ENCODE measurements around the gene ART3.
A peak's percentile ranks its signal among the peaks of the same experiment; 100 is the strongest.
"Not testable (repeated sequence)": the region's sequence is repeated elsewhere in the genome, so short reads cannot be mapped to it uniquely, and the experiment has no call there.

Gene ART3

DNA sequence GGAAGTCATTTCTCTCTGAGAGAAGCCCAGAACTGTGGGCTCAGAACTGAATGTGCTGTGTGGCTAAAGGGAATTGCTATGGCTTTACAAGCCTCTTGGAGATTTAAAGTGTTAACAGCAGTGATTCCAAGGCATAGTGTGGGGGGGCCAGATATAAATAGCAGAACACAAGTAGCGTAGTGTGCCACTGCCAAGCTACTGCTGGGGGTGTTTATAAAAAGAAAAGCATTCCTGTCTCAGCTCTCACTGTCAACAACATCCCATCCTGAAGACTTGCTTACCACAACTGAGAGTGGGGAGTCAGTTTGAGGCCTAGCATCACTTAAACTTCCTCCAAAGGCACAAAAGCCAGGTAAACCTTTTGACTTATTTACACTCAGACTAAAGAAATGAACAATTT is at the start of gene ART3:
Gene ART3, plus strand, starts transcription at position 242 of the 400 bp plus-strand sequence. CDS start 1,181 bp downstream, outside the sequence.
- Mint-ChIP-seq H3K9me3 (no peaks in the 10 kb centered on the region), H3K4me3 (no peak within 1 kb of the TSS), H3K36me3 (ENCODE audit: low read depth) (no peaks in the 10 kb centered on the region), H3K27ac (no peak within 1 kb of the TSS), H3K4me1 (ENCODE audit: low read depth) (no peaks in the 10 kb centered on the region), H3K27me3 (peaks cover 4% of the 10 kb centered on the region)

GRCh38 chr4:76028350-76028765 is 46.2 kb upstream of the ART3 start:
- Mint-ChIP-seq H3K4me3 (peak overlapping the region; percentile 61), H3K27me3 (peaks cover 15% of the 10 kb centered on the region), H3K4me1 (ENCODE audit: low read depth) (peaks cover 35% of the 10 kb centered on the region), H3K27ac (peak overlapping the region; percentile 70), H3K36me3 (ENCODE audit: low read depth) (no peaks in the 10 kb centered on the region), H3K9me3 (no peaks in the 10 kb centered on the region)

DNA sequence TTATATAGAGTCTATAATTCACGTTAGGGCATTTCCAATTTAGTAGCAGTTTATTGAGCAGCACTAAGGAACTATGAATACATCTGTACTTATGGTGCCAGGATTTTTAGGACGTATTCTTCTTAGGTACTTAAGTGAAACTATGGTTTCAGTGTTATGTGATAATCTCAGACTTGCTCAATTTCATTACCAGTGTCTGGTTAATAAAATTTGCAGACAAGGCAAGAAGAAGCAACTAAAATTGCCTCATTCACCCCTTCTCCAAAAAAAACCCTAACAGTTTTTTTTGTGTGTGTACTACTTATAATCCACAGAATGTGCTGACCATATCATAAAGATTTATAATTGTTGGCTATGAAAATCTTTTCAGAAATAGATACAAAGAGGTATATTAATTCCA is 45.2 kb upstream of the ART3 start:
- H3K4me1 Mint-ChIP-seq (ENCODE audit: low read depth) = peaks cover 27% of the 10 kb centered on the region
- no peaks in the 10 kb centered on the region for H3K9me3 Mint-ChIP-seq
- H3K4me3 Mint-ChIP-seq = no peak overlapping the region
- no peak overlapping the region for H3K27ac Mint-ChIP-seq
- H3K36me3 Mint-ChIP-seq (ENCODE audit: low read depth) = no peaks in the 10 kb centered on the region
- peaks cover 15% of the 10 kb centered on the region for H3K27me3 Mint-ChIP-seq

DNA sequence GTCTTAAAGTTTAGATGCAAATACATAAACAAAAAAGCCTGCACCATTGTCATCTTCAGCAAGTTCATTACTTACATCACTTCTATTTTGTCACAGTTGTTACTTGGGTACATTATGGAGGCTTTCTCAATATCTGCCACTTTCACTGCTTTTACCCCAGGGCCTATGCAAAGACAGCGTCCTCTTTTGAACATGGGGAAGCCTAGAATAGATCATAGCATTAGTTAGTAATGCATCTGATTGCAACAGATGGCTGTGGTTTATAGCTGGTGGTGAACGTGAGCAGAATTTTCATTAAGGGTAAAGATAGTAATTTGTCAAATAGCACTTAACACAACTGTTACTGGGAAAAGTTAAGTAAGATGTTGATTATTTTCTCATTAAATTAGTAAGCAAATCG is 39.4 kb upstream of the ART3 start:
- Mint-ChIP-seq H3K9me3 (no peaks in the 10 kb centered on the region), H3K27ac (no peak overlapping the region), H3K4me1 (ENCODE audit: low read depth) (peaks cover 11% of the 10 kb centered on the region), H3K36me3 (ENCODE audit: low read depth) (no peaks in the 10 kb centered on the region), H3K4me3 (no peak overlapping the region), H3K27me3 (peaks cover 8% of the 10 kb centered on the region)

- no peak within 1 kb of the TSS for H3K27ac Mint-ChIP-seq
- H3K4me3 Mint-ChIP-seq = no peak within 1 kb of the TSS
- no peaks in the 10 kb centered on the region for H3K9me3 Mint-ChIP-seq
- H3K27me3 Mint-ChIP-seq = peaks cover 8% of the 10 kb centered on the region
- no peaks in the 10 kb centered on the region for H3K36me3 Mint-ChIP-seq (ENCODE audit: low read depth)
- H3K4me1 Mint-ChIP-seq (ENCODE audit: low read depth) = peaks cover 11% of the 10 kb centered on the region
Measured at GRCh38 chr4:76035799-76036380, 38.6 kb upstream of the ART3 start, which contains the start of gene CXCL11. CXCL11 (minus strand) TSS chr4:76036070; CDS start chr4:76035987, 83 bp downstream.

GRCh38 chr4:76036855-76037254 is 37.7 kb upstream of the ART3 start:
- Mint-ChIP-seq H3K9me3 (no peaks in the 10 kb centered on the region), H3K36me3 (ENCODE audit: low read depth) (no peaks in the 10 kb centered on the region), H3K4me1 (ENCODE audit: low read depth) (peaks cover 15% of the 10 kb centered on the region), H3K4me3 (no peak overlapping the region), H3K27ac (no peak overlapping the region), H3K27me3 (peaks cover 8% of the 10 kb centered on the region)

DNA sequence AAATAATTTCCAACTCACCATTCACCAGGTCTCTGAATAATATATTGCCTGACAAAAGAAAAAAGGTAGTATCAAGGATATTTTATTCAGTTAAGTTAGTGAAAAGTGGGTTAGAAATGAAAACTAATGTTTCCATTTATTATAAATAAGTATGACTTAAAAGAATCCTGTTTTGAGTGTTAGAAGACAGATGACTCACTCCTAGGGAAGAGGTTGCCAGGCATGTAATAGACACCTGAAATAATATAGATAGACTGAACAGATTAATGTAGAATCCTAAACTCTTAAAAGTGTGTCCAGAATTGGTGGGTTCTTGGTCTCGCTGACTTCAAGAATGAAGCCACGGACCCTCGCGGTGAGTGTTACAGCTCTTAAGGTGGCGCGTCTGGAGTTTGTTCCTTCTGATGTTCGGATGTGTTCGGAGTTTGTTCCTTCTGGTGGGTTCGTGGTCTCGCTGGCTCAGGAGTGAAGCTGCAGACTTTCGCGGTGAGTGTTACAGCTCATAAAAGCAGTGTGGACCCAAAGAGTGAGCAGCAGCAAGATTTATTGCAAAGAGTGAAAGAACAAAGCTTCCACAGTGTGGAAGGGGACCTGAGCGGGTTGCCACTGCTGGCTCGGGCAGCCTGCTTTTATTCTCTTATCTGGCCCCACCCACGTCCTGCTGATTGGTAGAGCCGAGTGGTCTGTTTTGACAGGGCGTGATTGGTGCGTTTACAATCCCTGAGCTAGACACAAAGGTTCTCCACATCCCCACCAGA is 32.1 kb upstream of the ART3 start:
- not testable (repeated sequence) for H3K9me3 Mint-ChIP-seq; H3K27me3 Mint-ChIP-seq; H3K36me3 Mint-ChIP-seq (ENCODE audit: low read depth)
- H3K27ac Mint-ChIP-seq = peak overlapping the region; percentile 76
- peaks cover 14% of the 10 kb centered on the region for H3K4me1 Mint-ChIP-seq (ENCODE audit: low read depth)
- H3K4me3 Mint-ChIP-seq = peak overlapping the region; percentile 65

GRCh38 chr4:76043306-76043705 is 31.2 kb upstream of the ART3 start:
- H3K4me3 Mint-ChIP-seq; H3K27ac Mint-ChIP-seq; H3K27me3 Mint-ChIP-seq; H3K36me3 Mint-ChIP-seq (ENCODE audit: low read depth); H3K9me3 Mint-ChIP-seq: not testable (repeated sequence)
- H3K4me1 Mint-ChIP-seq (ENCODE audit: low read depth) = peaks cover 14% of the 10 kb centered on the region

DNA sequence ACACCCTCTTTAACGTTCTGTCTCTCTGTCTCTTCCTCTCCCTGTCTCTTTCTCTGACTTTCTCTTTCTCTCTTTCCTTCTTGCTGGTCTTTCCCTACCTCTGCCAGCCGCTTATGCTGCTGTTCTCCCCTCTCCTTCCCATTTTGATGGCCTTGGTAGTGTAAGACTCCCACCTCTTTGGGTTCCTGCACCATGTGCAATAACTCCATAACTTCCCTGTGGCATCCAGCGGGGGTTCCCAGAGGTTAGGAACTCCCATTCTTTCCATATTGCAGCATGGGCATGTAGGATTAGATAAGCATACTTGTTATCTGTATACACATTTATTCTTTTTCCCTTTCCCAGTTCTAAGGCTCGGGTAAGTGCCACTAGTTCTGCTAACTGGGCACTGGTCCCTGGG is 29.8 kb upstream of the ART3 start:
- H3K9me3 Mint-ChIP-seq; H3K27ac Mint-ChIP-seq; H3K27me3 Mint-ChIP-seq; H3K4me3 Mint-ChIP-seq; H3K36me3 Mint-ChIP-seq (ENCODE audit: low read depth): not testable (repeated sequence)
- peaks cover 14% of the 10 kb centered on the region for H3K4me1 Mint-ChIP-seq (ENCODE audit: low read depth)

- not testable (repeated sequence) for H3K27ac Mint-ChIP-seq; H3K4me3 Mint-ChIP-seq; H3K36me3 Mint-ChIP-seq (ENCODE audit: low read depth); H3K9me3 Mint-ChIP-seq; H3K27me3 Mint-ChIP-seq; H3K4me1 Mint-ChIP-seq (ENCODE audit: low read depth)
Measured at GRCh38 chr4:76049860-76050416, 24.6 kb upstream of the ART3 start.

GRCh38 chr4:76050560-76051050 is 23.9 kb upstream of the ART3 start:
- not testable (repeated sequence) for H3K4me3 Mint-ChIP-seq; H3K9me3 Mint-ChIP-seq; H3K36me3 Mint-ChIP-seq (ENCODE audit: low read depth); H3K4me1 Mint-ChIP-seq (ENCODE audit: low read depth); H3K27ac Mint-ChIP-seq
- peaks cover 11% of the 10 kb centered on the region for H3K27me3 Mint-ChIP-seq

DNA sequence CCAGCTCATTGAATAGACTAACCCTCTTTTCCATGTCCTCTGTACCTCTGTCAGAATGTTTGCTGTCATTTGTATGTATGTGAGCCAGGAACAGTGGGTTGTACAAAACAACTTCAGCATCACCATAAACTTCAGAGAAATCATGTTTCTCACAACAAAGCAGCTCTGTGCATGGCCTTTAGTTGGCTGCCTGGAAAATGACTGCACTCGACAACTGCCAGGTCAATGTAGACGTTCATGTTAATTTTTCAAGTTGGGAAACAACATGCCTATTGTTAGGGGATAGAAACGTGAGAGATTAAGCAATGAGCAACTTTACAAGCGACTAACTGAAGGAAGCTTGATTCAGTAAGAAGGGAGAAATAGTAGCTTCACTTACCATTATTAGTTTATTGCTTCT is 20.8 kb upstream of the ART3 start:
- Mint-ChIP-seq H3K9me3 (no peaks in the 10 kb centered on the region), H3K27me3 (peaks cover 24% of the 10 kb centered on the region), H3K36me3 (ENCODE audit: low read depth) (no peaks in the 10 kb centered on the region), H3K4me3 (no peak overlapping the region), H3K4me1 (ENCODE audit: low read depth) (peaks cover 27% of the 10 kb centered on the region), H3K27ac (no peak overlapping the region)

GRCh38 chr4:76055016-76055415 is 19.5 kb upstream of the ART3 start:
- no peaks in the 10 kb centered on the region for H3K36me3 Mint-ChIP-seq (ENCODE audit: low read depth)
- H3K27me3 Mint-ChIP-seq = peaks cover 24% of the 10 kb centered on the region
- no peak overlapping the region for H3K4me3 Mint-ChIP-seq
- H3K4me1 Mint-ChIP-seq (ENCODE audit: low read depth) = peaks cover 39% of the 10 kb centered on the region
- no peaks in the 10 kb centered on the region for H3K9me3 Mint-ChIP-seq
- H3K27ac Mint-ChIP-seq = peak overlapping the region; percentile 23

GRCh38 chr4:76055421-76055820 is 19.1 kb upstream of the ART3 start:
- Mint-ChIP-seq H3K27me3 (peaks cover 24% of the 10 kb centered on the region), H3K27ac (peak overlapping the region; percentile 23), H3K4me1 (ENCODE audit: low read depth) (peaks cover 44% of the 10 kb centered on the region), H3K9me3 (no peaks in the 10 kb centered on the region), H3K4me3 (no peak overlapping the region), H3K36me3 (ENCODE audit: low read depth) (no peaks in the 10 kb centered on the region)

- no peaks in the 10 kb centered on the region for H3K9me3 Mint-ChIP-seq
- peak overlapping the region; percentile 7 for H3K4me3 Mint-ChIP-seq
- H3K4me1 Mint-ChIP-seq (ENCODE audit: low read depth) = peaks cover 65% of the 10 kb centered on the region
- H3K36me3 Mint-ChIP-seq (ENCODE audit: low read depth) = no peaks in the 10 kb centered on the region
- peak overlapping the region; percentile 81 for H3K27ac Mint-ChIP-seq
- peaks cover 38% of the 10 kb centered on the region for H3K27me3 Mint-ChIP-seq
Measured at GRCh38 chr4:76058302-76058701, 16.2 kb upstream of the ART3 start.

All from stimulated activated naive CD8-positive, alpha-beta T cell treated with anti-CD3 and anti-CD28 coated beads, Interleukin-15, Interleukin-2, amounts not matched to agents 100 ng/mL and 50 ng/mL, for 24 hours (primary cell).